CD1c-positive myeloid dendritic cell (primary cell): ENCODE results near the gene RASGRP2.

Experiments
- DNase-seq: peaks from one replicate; pipeline ENCODE4 v3.0.0-alpha.2; 2016; ENCODE audit errors: extremely low spot score

The RASGRP2 gene

GRCh38 chr11:64694821-64695365, 49.0 kb downstream of the RASGRP2 start:
- DNase-seq, result no peak

- DNase-seq, result no peak
These were observed 49.8 kb downstream of the RASGRP2 start for GRCh38 chr11:64694026-64694755.

GRCh38 chr11:64692764-64693331, 51.1 kb downstream of the RASGRP2 start:
- no peak for DNase-seq

GRCh38 chr11:64691543-64691942, 52.4 kb downstream of the RASGRP2 start:
- DNase-seq, result no peak

- no peak for DNase-seq
These were observed 53.7 kb downstream of the RASGRP2 start for GRCh38 chr11:64690235-64690634.

GRCh38 chr11:64688534-64688982, 55.4 kb downstream of the RASGRP2 start:
- DNase-seq, result peak; percentile 92

- no peak for DNase-seq
These were observed 56.1 kb downstream of the RASGRP2 start for GRCh38 chr11:64687643-64688533.

GRCh38 chr11:64687204-64687603, 56.7 kb downstream of the RASGRP2 start:
- no peak for DNase-seq

GRCh38 chr11:64686466-64687170, 57.3 kb downstream of the RASGRP2 start:
- no peak for DNase-seq

- DNase-seq, result no peak
These were observed 58.4 kb downstream of the RASGRP2 start for GRCh38 chr11:64685536-64685935.

- DNase-seq, result no peak
These were observed 59.6 kb downstream of the RASGRP2 start for GRCh38 chr11:64684357-64684756.

GRCh38 chr11:64681171-64681570, 62.8 kb downstream of the RASGRP2 start:
- no peak for DNase-seq

GRCh38 chr11:64679846-64680245, 64.1 kb downstream of the RASGRP2 start:
- no peak for DNase-seq

- DNase-seq, result no peak
These were observed 66.4 kb downstream of the RASGRP2 start for GRCh38 chr11:64677441-64678023.
